GM13977 (cell line): Measurements from ENCODE around the gene MIB1.

Experiments
- DNase-seq: peaks from one replicate; pipeline ENCODE4 v3.0.0; 2012; ENCODE audit warnings: low spot score
- CTCF ChIP-seq: IDR thresholded peaks from 2 replicates; pipeline ENCODE4 v1.5.1; 2012; ENCODE audit warnings: mild to moderate bottlenecking, control low read depth; ENCODE audit not compliant: insufficient read depth; ENCODE audit errors: extremely low read depth, missing control alignments
- in situ Hi-C: fragments of 300-500 bp; cut with MboI; formaldehyde crosslinking; loops from one replicate; pipeline ENCODE4 v1.12.0; 2022; ENCODE audit warnings: low sequenced_read_pairs, low pct_unique_long_range_greater_than_20kb, mixed read lengths, inconsistent platforms; ENCODE audit not compliant: unreplicated experiment

MIB1 gene

DNA sequence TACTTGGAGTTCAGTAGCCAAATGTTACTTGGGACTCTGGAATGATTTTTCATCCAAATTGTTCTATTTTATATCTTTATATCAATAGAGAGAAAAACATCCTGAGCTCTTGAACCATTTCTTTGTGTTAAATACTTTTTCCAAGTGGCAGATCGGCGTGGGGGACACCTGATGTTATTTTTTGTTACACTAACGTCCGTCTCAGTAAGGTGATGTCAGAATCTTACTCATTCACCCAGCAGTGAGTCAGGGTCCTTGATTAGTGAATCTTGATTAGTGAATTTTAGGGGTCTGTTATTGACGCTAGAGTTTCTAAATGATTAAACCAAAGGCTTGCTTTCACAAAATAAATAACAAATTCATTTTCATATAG, 1.7 kb downstream of the MIB1 start:
- in situ Hi-C loops = no loop called here
- no peak for DNase-seq
- no peak for TF ChIP-seq CTCF

- DNase-seq = no peak
- in situ Hi-C loops = no loop called here
- no peak for TF ChIP-seq CTCF
Observed at GRCh38 chr18:21743166-21743832, 2.7 kb downstream of the MIB1 start.

DNA sequence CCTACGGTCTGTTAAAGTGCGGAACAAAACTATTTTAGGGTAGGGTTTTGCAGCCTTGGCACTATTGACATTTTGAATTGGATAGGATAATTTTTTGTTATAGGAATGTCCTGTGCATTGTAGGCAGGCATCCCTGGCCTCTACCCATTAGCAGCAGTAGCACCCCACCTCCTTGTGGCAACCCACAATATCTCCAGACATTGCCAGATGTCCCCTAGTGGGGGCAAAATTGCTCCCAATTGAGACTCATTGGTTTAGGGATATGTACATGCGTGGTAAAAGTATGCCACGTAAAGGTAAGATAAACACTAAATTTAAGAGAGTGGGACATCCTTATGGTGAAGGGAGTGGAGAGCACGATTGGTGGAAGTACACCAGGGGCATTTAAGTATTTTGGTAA, 4.6 kb downstream of the MIB1 start:
- in situ Hi-C loops = no loop called here
- no peak for DNase-seq
- TF ChIP-seq CTCF = peak; percentile 6

DNA sequence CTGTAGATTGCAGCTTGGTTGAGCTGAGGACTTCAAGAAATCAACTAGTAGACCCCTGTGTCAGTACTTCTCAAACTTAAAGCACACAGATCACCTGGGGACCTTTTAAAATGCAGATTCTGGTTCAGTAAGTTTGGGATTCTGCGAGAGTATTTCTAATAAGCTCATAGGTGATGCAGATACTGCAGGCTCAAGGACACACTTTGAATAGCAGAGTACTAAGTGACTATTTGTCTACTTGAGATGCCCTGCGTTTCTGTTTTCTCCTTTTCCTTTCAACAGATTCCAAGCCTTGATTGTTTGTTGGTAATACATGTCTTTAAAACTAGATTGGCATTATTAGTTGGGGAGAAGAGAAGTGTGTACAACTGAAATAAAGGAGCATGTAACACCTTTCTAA, 6.7 kb downstream of the MIB1 start:
- no peak for TF ChIP-seq CTCF
- DNase-seq = no peak
- in situ Hi-C loops = no loop called here

GRCh38 chr18:21747764-21748693, 7.4 kb downstream of the MIB1 start:
- in situ Hi-C loops = no loop called here
- no peak for DNase-seq

DNA sequence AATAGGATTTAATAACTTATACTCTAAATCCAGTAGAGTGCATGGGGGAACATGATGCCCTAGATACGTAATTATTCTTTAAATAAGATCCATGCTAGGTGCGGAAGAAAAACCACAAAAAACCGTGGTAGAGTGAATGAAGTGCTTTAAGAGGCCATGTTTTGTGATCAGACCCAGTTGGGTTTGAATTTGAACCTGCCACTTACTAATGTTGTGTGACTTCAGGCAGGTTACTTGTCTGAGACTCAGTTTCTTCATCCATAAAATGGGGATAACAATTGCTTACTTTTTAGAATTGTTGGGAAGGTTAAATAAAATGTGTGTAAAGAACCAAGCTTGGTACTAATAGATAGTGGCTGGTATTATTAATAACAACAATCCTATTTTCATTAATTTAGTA, 17.2 kb downstream of the MIB1 start:
- in situ Hi-C loops = no loop called here
- no peak for DNase-seq
- TF ChIP-seq CTCF = no peak

More at GRCh38 chr18:21747764-21748693, 7.4 kb downstream of the MIB1 start:
- TF ChIP-seq CTCF = no peak
